Keratinocyte (primary cell): Measurements from ENCODE around the gene PERCC1. TPM values are rescaled to one million over a fixed set of nuclear protein-coding genes. Genes with fewer than 3 reads are reported as not detected.
"Not testable (repeated sequence)": the region's sequence is repeated elsewhere in the genome, so short reads cannot be mapped to it uniquely, and the experiment has no call there.

ENCODE experiments used
- DNase-seq: peaks from one replicate; pipeline ENCODE4 v3.0.0-alpha.2; 2011; ENCODE audit warnings: low read depth, missing footprints, low spot score
- FAIRE-seq: peaks from 2 replicates; lab custom pipeline; 2011; peaks lifted over from hg19 to GRCh38; lab: Jason Lieb, UNC
- H2AFZ ChIP-seq: 2 replicates; pipeline ENCODE4 v1.6.0; 2012; ENCODE audit warnings: low read length, control low read depth, inconsistent platforms; ENCODE audit not compliant: control insufficient read depth
- H3K27ac ChIP-seq: 2 replicates; pipeline ENCODE4 v1.5.1; 2011; ENCODE audit warnings: low read length; ENCODE audit not compliant: control insufficient read depth, insufficient read depth
- H3K27me3 ChIP-seq: 3 replicates; pipeline ENCODE4 v1.6.0; 2011; ENCODE audit warnings: low read length; ENCODE audit not compliant: control insufficient read depth, insufficient read depth; ENCODE audit errors: extremely low read depth
- H3K36me3 ChIP-seq, 2 experiments: 2 replicates in 1 of 2; 3 replicates in 1 of 2; pipeline ENCODE4 v1.5.1; 2011; ENCODE audit warnings: low read length in 2 of 2, mild to moderate bottlenecking in 1 of 2; ENCODE audit not compliant: control insufficient read depth in 2 of 2, insufficient read depth in 2 of 2; ENCODE audit errors: extremely low read depth in 1 of 2
- H3K4me1 ChIP-seq: 3 replicates; pipeline ENCODE4 v1.5.1; 2011; ENCODE audit warnings: low read length; ENCODE audit not compliant: control insufficient read depth, insufficient read depth; ENCODE audit errors: extremely low read depth
- H3K4me2 ChIP-seq: 3 replicates; pipeline ENCODE4 v1.6.0; 2011; ENCODE audit warnings: low read depth, low read length; ENCODE audit not compliant: control insufficient read depth, insufficient read depth; ENCODE audit errors: extremely low read depth
- H3K4me3 ChIP-seq, 3 experiments: fragments of 200-600 bp in 1 of 3; sonication (generic) in 1 of 3; 2 replicates in 2 of 3; 3 replicates in 1 of 3; pipeline ENCODE4 v1.5.1; 2011 to 2016; ENCODE audit warnings: low read length in 3 of 3, mild to moderate bottlenecking in 3 of 3, control low read depth in 2 of 3, inconsistent platforms in 1 of 3, low read depth in 1 of 3, mixed read lengths in 1 of 3, mixed run types in 1 of 3, moderate library complexity in 1 of 3; ENCODE audit not compliant: control insufficient read depth in 2 of 3, insufficient read depth in 2 of 3; ENCODE audit errors: extremely low read depth in 1 of 3
- H3K79me2 ChIP-seq: 2 replicates; pipeline ENCODE4 v1.6.0; 2012; ENCODE audit warnings: low read length; ENCODE audit not compliant: control insufficient read depth, insufficient read depth
- H3K9ac ChIP-seq: 3 replicates; pipeline ENCODE4 v1.6.0; 2011; ENCODE audit warnings: low read length; ENCODE audit not compliant: control insufficient read depth, insufficient read depth; ENCODE audit errors: extremely low read depth
- H3K9me1 ChIP-seq: 3 replicates; pipeline ENCODE4 v1.6.0; 2011; ENCODE audit warnings: low read length; ENCODE audit not compliant: control insufficient read depth, insufficient read depth; ENCODE audit errors: extremely low read depth
- H3K9me3 ChIP-seq: 2 replicates; pipeline ENCODE4 v1.5.1; 2012; ENCODE audit warnings: low read depth, low read length; ENCODE audit not compliant: control insufficient read depth
- H4K20me1 ChIP-seq: 3 replicates; pipeline ENCODE4 v1.6.0; 2011; ENCODE audit warnings: low read length; ENCODE audit not compliant: control insufficient read depth, insufficient read depth; ENCODE audit errors: extremely low read depth
- EZH2 ChIP-seq: IDR thresholded peaks from one replicate; pipeline ENCODE4 v1.6.1; 2012; ENCODE audit warnings: inconsistent platforms, mild to moderate bottlenecking, low read length, moderate library complexity
- dilution Hi-C: fragments of 300-500 bp; cut with MboI; formaldehyde crosslinking; loops from one replicate; pipeline ENCODE4 v1.7.0; 2020; ENCODE audit warnings: low sequenced_read_pairs; ENCODE audit not compliant: extremely low pct_ligation_motif_present
- polyA plus RNA-seq, 5 experiments: library from polyadenylated mRNA; depleted of rRNA in 3 of 5; stranded (reverse) in 3 of 5; stranded (forward) in 1 of 5; unstranded in 1 of 5; fragments of >200 nt; gene quantifications; 1 replicate in 1 of 5; 2 replicates in 3 of 5; 3 replicates in 1 of 5; pipeline versions ENCODE4 v1.2.1 to v1.2.3, GENCODE V29; 2011 to 2012; ENCODE audit warnings: missing spikeins in 2 of 5, low read depth in 1 of 5, low replicate concordance in 1 of 5
- TF ChIP-seq, protein P1 (sequence below), 3 experiments: IDR thresholded peaks in 1 of 3; conservative IDR thresholded peaks in 1 of 3; optimal IDR thresholded peaks in 1 of 3; 2 replicates in 2 of 3; 3 replicates in 1 of 3; pipeline versions ENCODE3 to v1.5.1; 2011; ENCODE audit warnings: low read length in 3 of 3, mild to moderate bottlenecking in 3 of 3, moderate library complexity in 2 of 3, control low read depth in 1 of 3, inconsistent platforms in 1 of 3; ENCODE audit not compliant: insufficient read depth in 2 of 3; ENCODE audit errors: extremely low read depth in 1 of 3

The PERCC1 gene
- polyA plus RNA-seq, 1 donor (not counting 4 experiments of a cell fraction or from before 2014, with no cell fraction given): not detected

DNA sequence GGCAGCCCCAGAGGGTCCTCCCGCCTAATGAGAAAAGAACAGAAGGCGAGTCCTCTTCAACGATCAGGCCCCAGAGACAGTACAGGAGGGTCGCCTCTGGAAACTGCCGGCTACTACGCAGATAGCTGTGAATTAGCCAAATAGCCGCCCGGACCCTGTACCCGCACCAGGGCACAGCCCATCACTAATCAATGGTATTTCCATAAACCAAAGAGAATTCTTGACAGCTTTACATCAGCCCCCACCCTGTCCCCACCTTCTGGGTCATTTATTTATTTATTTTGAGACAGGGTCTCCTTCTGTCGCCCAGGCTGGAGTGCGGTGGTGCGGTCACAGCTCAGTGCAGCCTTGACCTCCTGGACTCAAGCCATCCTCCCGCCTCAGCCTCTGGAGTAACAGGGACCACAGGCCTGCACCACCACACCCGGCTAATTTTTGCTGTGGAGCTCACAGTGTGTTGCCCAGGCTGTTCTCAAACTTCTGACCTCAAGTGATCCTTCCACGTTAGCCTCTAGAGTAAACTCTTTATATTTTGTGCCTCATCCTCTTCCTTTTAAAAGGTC is 44.8 kb downstream of the PERCC1 start:
- Histone ChIP-seq H3K9me3 (no peaks in the 10 kb centered on the region), H3K4me3 (peak overlapping the region; percentile 67 to 84 (median 76)), H3K27me3 (no peaks in the 10 kb centered on the region), H3K36me3 (no peaks in the 10 kb centered on the region), H2AFZ (peak overlapping the region; percentile 65), H3K4me2 (peak overlapping the region; percentile 97), H3K9me1 (no peaks in the 10 kb centered on the region), H3K27ac (peak overlapping the region; percentile 77), H3K79me2 (peaks cover 26% of the 10 kb centered on the region), H3K9ac (peak overlapping the region; percentile 89), H3K4me1 (peaks cover 14% of the 10 kb centered on the region), H4K20me1 (no peaks in the 10 kb centered on the region)
- TF ChIP-seq, protein P1, sequence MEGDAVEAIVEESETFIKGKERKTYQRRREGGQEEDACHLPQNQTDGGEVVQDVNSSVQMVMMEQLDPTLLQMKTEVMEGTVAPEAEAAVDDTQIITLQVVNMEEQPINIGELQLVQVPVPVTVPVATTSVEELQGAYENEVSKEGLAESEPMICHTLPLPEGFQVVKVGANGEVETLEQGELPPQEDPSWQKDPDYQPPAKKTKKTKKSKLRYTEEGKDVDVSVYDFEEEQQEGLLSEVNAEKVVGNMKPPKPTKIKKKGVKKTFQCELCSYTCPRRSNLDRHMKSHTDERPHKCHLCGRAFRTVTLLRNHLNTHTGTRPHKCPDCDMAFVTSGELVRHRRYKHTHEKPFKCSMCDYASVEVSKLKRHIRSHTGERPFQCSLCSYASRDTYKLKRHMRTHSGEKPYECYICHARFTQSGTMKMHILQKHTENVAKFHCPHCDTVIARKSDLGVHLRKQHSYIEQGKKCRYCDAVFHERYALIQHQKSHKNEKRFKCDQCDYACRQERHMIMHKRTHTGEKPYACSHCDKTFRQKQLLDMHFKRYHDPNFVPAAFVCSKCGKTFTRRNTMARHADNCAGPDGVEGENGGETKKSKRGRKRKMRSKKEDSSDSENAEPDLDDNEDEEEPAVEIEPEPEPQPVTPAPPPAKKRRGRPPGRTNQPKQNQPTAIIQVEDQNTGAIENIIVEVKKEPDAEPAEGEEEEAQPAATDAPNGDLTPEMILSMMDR (optimal IDR thresholded peaks at IDR 0.05 in 1 of 3, IDR thresholded peaks at IDR 0.05 in 1 of 3, conservative IDR thresholded peaks at IDR 0.05 in 1 of 3; ENCODE audit: extremely low read depth in 1 of 3, insufficient read depth in 2 of 3, low read length in 3 of 3): no peak
- no peak for TF ChIP-seq EZH2
- no peak for FAIRE-seq
- no peak for DNase-seq
- dilution Hi-C loops: no loop called here

DNA sequence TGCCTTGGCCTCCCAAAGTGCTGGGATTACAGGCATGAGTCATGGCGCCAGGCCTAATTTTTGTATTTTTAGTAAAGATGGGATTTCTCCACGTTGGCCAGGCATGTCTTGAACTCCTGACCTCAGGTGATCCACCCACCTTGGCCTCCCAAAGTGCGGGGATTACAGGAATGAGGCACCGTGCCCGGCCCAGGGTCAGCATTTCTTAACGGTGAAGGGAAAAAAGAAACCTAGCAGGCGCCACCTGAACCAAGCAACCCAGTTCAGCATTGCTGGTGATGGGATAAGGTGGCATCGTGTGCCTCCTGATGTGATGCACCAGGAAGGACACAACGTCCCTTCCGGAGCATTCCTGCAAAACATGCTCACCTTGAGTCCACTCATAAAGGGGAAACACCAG is 46.2 kb downstream of the PERCC1 start:
- H3K36me3 ChIP-seq: no peaks in the 10 kb centered on the region
- peaks cover 14% of the 10 kb centered on the region for H3K4me1 ChIP-seq
- dilution Hi-C loops: no loop called here
- DNase-seq: no peak
- no peaks in the 10 kb centered on the region for H3K9me1 ChIP-seq
- H3K79me2 ChIP-seq: peaks cover 13% of the 10 kb centered on the region
- no peak overlapping the region for H2AFZ ChIP-seq
- H3K4me2 ChIP-seq: no peak overlapping the region
- H3K9me3 ChIP-seq: no peaks in the 10 kb centered on the region
- no peak overlapping the region for H3K9ac ChIP-seq
- no peak overlapping the region for H3K27ac ChIP-seq
- no peaks in the 10 kb centered on the region for H3K27me3 ChIP-seq
- no peak for FAIRE-seq
- TF ChIP-seq EZH2: no peak
- TF ChIP-seq, protein P1 (optimal IDR thresholded peaks at IDR 0.05 in 1 of 3, IDR thresholded peaks at IDR 0.05 in 1 of 3, conservative IDR thresholded peaks at IDR 0.05 in 1 of 3; ENCODE audit: extremely low read depth in 1 of 3, insufficient read depth in 2 of 3, low read length in 3 of 3): no peak
- no peaks in the 10 kb centered on the region for H4K20me1 ChIP-seq
- H3K4me3 ChIP-seq: no peak overlapping the region

DNA sequence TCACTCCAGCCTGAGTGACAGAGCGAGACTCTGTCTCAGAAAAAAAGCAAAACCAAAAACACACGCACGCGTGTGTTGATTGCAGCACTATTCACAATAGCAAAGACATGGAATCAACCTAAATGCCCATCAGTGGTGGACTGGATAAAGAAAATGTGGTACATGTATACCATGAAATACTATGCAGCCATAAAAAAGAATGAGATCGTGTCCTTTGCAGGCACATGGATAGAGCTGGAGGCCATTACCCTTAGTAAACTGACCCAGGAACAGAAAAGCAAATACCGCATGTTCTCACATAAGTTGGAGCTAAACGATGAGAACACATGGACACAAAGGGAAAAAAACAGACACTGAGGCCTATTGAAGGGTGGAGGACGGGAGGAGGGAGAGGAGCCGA is 48.1 kb downstream of the PERCC1 start:
- H3K4me3 ChIP-seq, H3K36me3 ChIP-seq, H3K9me3 ChIP-seq, H4K20me1 ChIP-seq, FAIRE-seq, H3K79me2 ChIP-seq, H2AFZ ChIP-seq, dilution Hi-C loops, H3K27me3 ChIP-seq, DNase-seq, H3K27ac ChIP-seq, H3K9ac ChIP-seq, H3K9me1 ChIP-seq, H3K4me2 ChIP-seq: not testable (repeated sequence)
- H3K4me1 ChIP-seq: peaks cover 12% of the 10 kb centered on the region
